ENCODE results near the gene ZFP36.

The ZFP36 gene

DNA sequence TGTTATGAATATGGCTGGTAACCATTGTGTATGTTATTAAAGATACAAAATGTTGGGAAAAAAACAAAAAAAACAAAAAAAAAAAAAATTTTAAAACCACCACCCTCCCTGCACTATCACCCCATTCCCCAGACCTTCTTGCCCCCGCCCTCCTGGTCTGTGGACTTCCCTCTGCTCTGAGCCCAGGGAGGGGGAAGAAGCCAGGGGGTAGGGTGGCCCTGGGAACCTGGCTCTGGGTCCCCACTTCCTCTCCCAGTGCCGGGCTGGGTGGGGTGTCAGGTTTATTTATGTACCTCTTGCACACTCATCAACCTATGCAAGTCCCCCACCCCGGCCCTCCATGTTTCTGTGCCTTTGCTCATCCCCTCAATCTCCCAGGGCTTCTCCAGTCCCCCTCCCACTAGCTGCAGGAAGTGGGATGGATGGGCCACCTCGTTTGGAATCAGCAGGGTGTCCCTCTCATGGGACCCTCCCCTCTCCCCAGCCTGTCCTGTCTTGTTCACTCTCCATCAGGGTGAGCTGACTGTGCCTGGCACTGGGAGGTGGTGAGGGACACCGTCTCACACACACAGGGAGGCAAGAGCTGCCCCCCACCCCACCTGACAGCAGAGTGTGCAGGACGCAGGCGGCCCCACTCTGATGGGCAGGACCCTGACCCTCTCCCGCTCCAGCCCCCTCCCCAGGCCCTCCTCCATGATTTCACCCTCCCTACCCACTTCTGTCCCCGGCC lies 21.6 kb upstream of the ZFP36 start:
- no peak for DNase-seq

DNA sequence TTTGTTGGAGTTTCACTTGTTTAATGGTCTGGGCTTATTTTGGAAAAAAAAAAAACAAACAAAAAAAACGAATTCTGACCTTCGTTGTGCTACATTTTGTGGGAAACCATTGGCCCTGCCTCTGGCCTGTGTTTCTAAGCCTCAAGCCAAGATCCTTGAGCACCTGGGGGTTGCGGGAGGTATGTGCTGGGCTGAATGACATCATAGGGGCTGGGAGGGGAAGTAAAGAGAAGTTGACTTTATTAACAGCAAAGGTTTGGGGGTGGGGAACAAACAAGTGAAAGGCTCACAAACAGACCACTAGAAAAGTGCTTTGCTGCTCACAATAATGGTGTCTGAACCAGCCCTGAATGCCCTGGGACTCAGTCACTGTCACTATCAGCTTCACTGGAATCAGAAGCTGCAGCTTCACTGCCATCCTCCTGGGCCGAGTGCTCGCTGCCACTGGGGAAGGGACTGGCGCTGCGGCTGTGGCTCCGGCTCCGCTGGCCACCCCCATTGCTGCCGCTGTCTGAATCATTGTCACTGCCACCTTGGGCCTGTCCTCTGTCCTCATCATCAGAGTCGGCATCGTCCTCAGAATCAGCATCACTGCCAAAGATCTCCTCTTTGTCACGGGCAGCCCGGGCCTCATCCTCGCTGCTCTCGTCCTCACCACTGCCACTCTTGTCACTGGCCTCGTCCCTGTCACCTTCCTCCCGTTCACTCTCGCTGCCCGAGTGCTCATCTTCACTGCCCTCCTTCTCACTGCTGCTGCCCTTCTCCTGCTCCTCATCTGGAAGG lies 20.8 kb upstream of the ZFP36 start:
- no peak for DNase-seq

GRCh38 chr19:39386557-39386956 lies 20.1 kb upstream of the ZFP36 start:
- DNase-seq: no peak

- DNase-seq: no peak
These were observed 18.0 kb upstream of the ZFP36 start for GRCh38 chr19:39388657-39389056.

DNA sequence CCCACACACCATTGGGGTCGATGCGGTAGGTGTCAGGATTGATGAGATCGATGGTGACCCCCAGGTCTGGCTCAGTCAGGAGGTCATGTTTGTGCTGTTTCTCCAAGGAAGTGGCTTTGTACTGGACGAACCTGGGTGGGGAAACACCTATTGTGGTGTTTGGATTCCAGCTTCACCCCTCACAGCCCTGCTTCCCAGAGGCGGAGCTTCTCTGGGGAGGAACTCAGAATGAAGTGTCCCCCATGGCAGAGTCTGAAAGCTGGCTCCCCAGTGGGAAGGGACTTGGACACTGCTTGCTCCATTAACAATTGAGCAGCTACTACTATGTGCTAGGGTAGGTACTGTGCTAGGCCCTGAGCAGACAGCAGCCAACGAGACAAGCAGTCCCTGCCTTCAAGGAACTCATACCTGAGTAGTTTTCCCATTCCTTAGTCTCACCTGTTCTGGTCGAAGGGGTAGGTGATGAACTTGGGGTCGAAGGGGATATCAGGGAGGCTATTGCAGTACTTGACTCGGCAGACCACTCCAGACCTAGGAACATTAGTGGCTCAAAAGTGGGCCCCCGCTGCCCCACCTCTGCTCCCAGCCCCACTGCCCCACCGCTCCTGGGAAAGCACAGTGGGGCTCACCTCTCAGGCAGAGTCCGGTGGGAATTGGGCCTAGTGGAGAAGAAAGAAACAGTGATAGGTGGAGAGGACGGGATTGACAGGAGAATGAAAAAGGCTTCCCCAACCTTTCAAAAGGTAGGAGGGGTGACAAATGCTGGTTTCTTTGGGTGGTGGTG lies 16.8 kb upstream of the ZFP36 start:
- DNase-seq: no peak

- no peak for DNase-seq
These were observed 16.2 kb upstream of the ZFP36 start for GRCh38 chr19:39390451-39390750.

- peak; percentile 97 for DNase-seq
These were observed 15.8 kb upstream of the ZFP36 start, which contains the start of the genes MED29 and PAF1 for GRCh38 chr19:39390751-39391437. Gene MED29, plus strand, starts transcription at chr19:39391378. Its CDS starts 45 bp downstream, at chr19:39391423. Gene PAF1, minus strand, starts transcription at chr19:39391106. Its CDS starts 242 bp downstream, at chr19:39390864.

GRCh38 chr19:39397360-39398296 lies 9.0 kb upstream of the ZFP36 start:
- DNase-seq: peak; percentile 54

DNA sequence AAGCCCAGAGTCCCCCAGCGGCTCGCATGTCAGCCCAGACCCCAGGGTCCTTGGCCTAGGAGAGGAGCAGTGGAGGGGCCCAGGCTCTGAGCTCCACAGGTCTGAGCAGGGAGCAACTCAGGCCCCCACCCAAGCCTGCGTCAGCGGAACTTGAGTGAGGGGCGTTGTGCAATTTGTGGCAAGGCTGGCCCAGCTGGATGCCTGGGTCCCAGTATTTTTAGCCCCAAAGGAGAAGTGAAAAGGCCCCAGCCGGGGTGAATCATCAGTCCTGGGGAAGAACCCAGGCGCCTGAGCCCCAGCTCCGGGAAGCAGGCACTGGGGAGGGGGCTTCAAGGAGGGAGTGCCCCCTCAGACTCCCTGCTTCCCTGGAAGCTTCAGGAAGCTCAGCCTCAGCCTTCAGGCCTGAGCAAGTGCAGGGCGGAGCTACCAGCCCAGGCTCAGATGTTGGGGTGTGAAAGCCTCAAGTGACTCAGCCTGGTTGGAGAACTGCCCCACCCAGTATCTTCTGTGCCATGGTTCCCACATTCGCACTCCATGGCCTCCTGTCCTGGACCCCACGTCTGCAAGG lies 8.3 kb upstream of the ZFP36 start:
- peak; percentile 21 for DNase-seq

DNA sequence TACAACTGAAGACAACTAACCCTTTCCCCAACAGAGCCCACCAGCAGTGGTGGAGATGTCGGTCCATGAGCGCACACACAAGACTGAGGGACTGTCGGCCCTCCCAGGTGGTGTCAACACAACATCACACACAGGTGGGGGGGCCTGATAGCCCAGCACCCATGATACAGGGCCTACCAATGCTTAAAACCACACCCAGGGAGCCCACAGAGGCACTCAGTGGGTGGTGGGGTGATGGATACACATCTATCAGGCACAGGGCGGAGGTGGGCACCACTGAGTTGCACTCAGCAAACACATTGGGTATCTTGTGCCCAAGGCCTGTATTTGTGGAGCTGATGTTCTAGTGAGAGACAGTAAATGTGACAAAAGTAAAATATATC lies 7.0 kb upstream of the ZFP36 start:
- no peak for DNase-seq

DNA sequence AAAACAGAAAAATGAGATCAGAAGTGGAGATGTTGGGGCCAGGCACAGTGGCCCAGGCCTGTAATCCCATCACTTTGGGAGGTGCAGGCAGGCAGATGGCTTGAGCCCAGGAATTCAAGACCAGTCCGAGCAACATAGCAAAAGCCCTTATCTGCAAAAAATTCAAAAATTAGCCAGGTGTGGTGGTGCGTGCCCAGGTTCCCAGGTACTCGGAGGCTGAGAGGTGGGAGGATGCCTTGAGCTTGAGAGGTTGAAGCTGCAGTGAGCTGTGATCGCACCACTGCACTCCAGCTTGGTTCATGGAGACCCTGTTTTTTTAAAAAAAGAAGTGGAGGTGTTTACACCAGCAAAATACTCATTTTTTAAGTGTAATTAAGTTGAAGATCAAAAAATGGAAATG lies 6.6 kb upstream of the ZFP36 start:
- no peak for DNase-seq

- DNase-seq: no peak
These were observed 5.5 kb upstream of the ZFP36 start for GRCh38 chr19:39401070-39401548.

DNA sequence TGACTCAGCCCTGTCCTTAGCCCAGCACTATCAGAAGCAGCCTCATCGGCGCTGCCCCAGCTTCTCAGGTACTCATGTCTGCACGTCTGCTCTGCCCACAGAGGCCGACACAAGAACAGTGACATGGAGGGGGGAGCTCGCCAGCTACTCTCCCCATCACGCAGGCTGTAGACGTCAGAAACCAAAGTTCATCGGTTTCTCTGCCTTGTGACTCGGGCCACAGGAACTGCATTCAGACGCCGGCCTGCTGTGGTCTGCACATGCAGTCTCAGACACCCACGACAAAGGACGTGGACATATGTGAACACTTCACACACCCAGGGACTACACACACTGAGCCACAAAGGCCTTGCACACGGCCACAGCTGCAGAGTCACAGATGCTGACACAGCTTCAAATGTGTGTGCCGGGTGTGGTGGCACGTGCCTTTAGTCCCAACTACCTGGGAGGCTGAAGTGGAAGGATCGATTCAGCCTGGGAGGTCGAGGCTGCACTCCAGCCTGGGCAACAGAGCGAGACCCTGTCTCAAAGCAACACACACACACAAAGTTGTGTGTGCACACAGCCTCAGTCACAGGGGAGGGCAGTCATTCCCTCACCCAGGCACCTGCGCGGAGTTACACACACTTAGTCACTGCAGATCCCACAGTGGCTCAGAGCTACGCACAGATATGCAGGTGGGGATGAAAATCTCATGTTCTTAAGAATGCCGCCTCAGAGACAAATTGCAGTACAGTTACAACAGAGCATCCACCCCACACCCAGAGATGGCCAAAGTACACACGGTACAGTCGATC lies 4.9 kb upstream of the ZFP36 start:
- DNase-seq: no peak

DNA sequence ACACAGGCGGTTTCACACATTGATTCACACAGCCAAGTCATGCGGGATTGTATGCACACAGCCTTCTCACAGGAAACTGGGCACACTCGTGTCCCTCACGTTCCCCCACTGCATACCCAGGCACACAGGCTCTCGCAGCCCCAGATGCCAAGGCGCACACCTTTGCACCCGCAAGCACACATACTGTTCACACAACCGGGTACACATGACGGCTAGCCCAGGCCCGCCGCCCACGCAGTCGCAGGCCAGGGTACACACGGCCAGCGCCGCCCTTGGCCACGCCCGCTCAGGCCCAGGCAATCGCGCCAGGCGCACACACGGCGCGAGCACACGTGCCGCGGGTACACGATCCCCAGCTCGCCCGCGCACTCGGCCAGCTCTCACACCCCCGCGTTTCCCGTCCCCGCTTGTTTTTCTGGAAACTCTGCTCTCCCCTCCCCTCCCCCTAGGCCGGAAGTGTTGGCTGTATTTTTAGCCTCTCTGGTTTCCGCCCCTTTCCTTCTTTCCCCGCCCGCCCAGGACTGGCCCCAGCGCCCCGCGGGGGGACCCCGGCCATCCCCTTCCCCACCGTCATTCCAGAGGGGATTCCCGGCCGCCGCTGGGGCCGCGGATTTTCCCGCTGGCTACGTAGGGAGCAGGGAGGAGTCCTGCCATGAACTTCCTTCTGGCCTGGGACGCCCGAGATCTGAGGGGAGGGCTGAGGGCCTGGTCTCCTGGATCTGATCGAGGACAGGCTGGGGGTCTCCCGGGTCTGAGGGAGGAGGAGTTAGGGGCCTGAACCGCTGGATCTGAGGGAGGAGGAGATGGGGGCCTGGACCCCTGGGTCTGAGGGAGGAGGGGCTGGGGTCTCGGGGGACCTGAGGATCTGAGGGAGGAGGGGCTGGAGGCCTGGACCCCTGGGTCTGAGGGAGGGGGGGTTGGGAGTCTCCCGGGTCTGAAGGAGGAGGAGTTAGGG lies 4.0 kb upstream of the ZFP36 start:
- DNase-seq: peak; percentile 70

GRCh38 chr19:39403331-39404312 lies 3.0 kb upstream of the ZFP36 start:
- DNase-seq: peak; percentile 98

- DNase-seq: no peak
These were observed 1.2 kb upstream of the ZFP36 start for GRCh38 chr19:39405261-39405957.

DNA sequence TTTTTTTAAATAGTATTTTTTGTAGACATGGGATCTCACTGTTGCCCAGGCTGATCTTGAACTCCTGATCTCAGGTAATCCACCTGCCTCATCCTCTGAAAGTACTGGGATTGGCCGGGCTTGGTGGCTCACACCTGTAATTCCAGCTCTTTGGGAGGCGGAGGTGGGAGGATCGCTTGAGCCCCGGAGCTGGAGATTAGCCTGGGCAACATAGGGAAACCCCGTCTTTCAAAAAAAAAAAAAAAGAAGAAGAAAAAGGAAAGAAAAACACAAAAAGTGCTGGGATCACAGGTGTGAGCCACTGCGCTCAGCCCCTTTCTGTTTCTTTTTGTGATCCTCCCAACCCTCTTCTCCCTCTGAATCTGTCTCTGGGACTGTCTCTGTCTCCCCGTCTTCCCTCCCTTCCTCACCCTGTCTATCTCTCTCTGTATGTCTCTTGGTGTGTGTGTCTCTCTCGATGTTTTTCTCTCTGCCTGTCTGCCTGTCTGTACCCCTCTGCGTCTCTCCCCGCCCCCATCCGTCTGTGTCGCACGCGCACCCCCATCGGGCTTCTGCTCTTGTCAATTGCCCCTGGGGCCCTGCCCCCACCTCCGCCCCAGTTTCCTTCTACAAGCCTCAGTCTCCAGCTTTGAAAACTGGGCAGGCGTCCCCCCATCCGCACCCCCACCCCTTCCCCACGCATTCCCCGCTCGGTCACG lies 540 bp upstream of the ZFP36 start:
- no peak for DNase-seq

All from amniotic stem cell (primary cell).